GM18951 (cell line): ENCODE data around the gene MAP4K3.

ENCODE experiments used
- POLR2A ChIP-seq: IDR thresholded peaks from 4 replicates; pipeline ENCODE4 v1.6.1; 2011; ENCODE audit warnings: mild to moderate bottlenecking; ENCODE audit not compliant: insufficient read length, insufficient read depth; ENCODE audit errors: extremely low read depth
- in situ Hi-C: fragments of 300-500 bp; cut with MboI; formaldehyde crosslinking; loops from one replicate; pipeline ENCODE4 v1.12.0; 2022; ENCODE audit warnings: low sequenced_read_pairs, mixed read lengths, inconsistent platforms; ENCODE audit not compliant: unreplicated experiment

MAP4K3 gene

DNA sequence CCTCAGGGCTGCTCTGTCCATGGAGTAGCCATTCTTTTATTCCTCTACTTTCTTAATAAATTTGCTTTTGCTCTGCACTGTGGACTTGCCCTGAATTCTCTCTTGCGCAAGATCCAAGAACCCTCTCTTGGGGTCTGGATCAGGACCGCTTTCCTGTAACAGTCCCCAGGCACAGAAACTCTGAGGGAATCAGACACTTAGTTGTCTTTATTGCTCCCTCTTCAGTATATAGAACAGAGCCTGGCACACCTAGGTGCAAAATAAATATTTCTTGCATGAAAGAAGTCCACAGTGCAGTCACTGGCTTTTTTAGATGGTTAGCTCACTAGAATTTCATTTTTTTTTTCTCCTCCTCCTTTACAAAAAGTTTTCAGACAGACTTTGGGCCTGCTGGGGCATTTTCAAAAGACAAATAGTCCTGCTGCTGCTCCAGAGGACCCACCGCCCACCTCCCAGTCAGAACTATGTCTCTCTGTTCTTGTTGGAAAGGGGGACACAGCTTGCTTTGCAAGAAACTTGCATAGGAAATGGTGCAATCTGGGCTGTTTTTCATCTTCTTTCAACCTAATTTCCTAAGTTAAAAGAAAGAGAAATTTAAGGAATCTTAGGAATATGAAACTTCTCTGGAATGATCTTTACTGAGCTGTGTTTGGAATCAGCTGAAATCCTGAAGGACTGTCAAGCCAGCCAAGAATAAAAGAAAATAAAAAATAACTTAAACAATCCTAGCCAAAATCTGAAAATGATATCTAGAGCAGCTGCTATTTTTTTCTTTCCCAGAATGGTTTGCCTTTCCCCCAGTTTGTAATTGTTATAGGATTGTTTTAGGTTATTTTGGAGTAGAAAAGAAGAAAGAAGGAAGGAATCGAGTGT, 31.7 kb upstream of the MAP4K3 start:
- in situ Hi-C loops = no loop called here
- no peak for TF ChIP-seq POLR2A

DNA sequence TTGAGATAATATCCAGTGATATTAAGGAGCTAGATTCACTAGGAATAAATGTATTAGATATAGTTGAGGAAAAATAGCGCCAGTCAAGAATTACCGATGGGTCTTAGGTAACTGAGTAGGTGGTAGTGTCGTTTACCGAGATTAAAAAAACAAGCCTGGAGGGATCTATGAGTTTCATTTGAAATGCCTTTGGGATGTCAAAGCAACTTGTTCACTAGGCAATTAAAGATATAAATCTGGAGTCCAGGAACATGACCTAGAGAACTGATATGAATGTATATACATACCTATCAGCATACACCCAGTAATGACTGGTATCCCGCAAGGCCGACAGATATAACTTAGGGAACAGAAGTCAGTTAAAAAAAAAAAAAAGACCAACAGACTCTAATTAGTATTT, 29.2 kb upstream of the MAP4K3 start:
- in situ Hi-C loops = no loop called here
- no peak for TF ChIP-seq POLR2A

DNA sequence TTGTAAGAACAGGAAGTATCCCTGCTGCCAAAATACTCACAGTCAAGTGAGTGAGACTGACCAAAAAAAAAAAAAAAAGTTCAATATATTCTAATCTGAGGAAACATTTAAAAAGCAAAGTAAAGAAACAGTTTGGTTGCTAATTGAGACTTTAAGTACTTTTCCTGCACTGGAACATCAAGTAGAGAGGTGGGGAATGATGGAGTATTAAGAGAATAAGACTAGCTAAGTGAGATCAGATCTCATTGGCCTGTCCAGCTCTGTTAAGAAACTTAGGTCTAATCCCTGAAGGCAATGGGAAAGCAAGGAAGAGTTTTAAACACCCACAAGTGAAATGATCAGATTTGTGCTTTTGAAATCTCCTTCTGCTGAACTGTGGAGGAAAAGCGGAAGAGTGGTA, 27.8 kb upstream of the MAP4K3 start:
- no peak for TF ChIP-seq POLR2A
- in situ Hi-C loops = no loop called here

DNA sequence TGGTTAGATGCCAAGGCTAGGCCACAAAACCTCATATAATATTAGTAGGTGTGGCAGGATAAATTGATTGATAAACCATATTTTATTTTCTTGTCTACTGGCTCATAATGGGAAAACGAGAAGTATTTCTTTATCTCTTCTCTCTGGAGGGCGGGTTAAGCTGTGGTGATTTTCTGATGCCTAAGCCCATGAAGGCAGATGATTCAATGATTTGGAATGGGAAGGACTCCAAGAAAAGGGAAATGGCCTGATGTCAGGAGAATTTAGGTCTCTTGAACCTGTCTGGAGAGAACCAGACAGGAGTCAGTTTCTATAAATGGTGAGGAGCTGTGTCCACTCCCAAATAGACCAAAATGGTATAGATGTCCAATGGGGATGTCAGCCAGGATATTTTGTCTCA, 18.7 kb upstream of the MAP4K3 start:
- in situ Hi-C loops = no loop called here
- TF ChIP-seq POLR2A = no peak

DNA sequence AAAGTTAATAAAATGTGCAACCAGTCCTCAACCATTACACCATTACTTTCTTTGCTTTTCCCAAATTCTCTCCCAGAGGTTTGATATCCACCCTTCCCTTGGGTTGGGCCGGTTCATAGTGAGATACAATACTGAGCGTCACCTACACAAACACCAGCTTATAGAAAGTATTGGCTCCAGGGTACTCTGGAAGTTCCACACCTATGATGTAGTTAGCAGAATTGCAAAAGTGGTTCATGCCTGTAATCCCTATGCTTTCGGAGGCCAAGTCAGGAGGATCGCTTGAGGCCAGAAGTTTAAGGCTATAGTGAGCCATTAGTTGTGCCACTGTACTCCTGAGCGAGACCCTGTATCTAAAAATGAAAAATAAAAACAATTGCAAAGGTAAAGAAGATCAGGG, 15.3 kb upstream of the MAP4K3 start:
- in situ Hi-C loops = no loop called here
- no peak for TF ChIP-seq POLR2A

DNA sequence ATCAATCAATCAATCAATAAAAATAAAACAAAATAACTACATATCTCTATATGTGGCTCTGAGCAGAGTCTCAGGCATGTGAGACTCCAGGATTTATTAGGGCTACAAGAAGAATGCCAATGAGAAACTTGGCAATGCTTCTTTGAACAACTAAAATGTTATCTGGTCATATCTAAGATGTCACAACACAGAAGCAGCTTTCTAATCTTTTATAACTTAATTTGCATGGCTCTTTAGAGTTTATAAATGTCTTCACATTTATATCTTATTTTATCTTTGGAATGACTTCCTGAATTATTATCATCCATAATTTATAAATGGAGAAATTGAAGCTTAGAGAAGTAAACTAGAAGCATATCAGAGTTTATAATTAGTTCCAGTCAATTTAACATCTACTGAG, 14.9 kb upstream of the MAP4K3 start:
- in situ Hi-C loops = no loop called here

DNA sequence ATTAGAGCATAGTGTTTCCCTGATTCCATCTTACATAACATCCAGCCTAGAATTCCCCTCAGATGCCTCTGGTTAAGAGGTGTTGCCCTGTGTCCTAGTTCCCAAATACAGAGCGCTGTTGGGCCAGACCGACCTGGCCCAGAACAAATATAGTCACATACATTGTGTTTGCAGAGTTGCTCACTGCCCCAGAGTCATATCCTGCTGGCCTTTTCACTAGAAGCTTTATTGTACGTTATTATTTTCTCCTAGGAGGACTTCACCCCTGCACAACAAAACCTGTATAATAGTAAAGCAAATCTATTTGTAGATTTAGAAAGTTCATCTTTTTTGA, 11.1 kb upstream of the MAP4K3 start:
- in situ Hi-C loops = no loop called here

More for the DNA sequence above, 14.9 kb upstream of the MAP4K3 start:
- no peak for TF ChIP-seq POLR2A

DNA sequence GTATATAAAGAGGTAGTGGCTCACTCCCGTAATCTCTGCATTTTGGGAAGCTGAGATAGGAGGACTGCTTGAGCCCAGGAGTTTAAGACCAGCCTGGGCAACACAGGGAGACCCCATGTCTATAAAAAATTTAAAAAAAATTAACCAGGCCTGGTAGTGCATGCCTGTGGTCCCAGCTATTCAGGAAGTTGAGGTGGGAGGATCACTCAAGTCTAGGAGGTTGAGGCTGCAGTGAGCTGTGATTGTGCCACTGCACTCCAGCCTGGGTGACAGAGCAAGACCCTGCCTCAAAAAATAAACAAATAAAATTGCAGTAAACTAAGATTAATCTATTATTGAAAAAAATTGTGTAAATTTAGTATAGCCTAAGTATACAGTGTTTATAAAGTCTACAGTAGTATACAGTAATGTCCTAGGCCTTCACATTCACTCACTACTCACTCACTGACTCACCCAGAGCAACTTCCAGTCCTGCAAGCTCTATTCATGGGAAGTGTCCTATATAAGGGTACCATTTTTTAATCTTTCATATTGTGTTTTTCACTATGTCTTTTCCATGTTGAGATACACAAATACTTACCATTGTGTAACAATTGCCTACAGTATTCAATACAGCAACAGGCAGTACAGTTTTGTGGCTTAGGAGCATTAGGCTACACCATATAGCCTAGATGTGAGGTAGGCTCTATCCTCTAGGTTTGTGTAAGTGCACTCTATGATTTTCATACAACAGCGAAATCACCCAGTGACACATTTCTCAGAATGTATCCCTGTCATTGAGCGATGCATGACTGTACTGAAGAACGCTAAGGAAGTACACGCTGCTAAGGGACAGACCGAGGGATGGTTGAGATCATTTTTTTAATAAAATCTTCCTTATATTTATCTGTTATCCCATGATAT, 10.4 kb upstream of the MAP4K3 start:
- in situ Hi-C loops = no loop called here
- no peak for TF ChIP-seq POLR2A

More for the DNA sequence above, 11.1 kb upstream of the MAP4K3 start:
- no peak for TF ChIP-seq POLR2A

DNA sequence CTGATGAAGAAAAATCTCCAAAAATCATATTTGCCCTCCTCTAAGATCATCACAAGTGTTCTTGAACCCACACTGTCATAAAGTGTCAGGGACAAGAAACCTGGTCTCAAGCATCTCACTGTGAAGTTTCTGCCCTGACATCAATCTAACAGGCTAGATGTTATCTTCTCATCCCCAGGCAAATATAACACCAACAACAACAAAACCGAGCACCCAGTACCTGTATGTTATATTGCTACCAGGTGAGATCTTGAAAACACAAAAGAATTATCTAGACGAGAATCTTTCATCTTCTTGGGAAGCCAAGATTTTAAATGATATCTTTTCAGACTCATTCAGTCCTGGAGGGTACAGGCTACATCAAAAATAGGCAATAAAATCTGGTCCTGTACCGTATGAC, 8.8 kb upstream of the MAP4K3 start:
- no peak for TF ChIP-seq POLR2A
- in situ Hi-C loops = no loop called here

DNA sequence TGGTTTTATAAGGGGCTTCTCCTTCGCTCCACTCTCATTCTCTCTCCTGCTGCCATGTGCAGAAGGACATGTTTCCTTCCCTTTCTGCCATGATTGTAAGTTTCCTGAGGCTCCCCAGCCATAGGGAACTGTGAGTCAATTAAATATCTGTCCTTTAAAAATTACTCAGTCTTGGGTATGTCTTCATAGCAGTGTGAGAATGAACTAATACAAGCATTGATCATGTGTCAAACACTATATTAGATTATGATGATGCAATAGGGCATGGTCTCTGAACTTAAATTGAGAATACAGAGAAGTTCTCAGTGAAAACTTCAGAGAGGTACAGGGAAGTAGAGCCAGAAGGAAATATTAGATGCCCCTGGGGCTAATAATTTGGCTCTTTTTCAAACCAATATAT, 5.9 kb upstream of the MAP4K3 start:
- TF ChIP-seq POLR2A = no peak
- in situ Hi-C loops = no loop called here

DNA sequence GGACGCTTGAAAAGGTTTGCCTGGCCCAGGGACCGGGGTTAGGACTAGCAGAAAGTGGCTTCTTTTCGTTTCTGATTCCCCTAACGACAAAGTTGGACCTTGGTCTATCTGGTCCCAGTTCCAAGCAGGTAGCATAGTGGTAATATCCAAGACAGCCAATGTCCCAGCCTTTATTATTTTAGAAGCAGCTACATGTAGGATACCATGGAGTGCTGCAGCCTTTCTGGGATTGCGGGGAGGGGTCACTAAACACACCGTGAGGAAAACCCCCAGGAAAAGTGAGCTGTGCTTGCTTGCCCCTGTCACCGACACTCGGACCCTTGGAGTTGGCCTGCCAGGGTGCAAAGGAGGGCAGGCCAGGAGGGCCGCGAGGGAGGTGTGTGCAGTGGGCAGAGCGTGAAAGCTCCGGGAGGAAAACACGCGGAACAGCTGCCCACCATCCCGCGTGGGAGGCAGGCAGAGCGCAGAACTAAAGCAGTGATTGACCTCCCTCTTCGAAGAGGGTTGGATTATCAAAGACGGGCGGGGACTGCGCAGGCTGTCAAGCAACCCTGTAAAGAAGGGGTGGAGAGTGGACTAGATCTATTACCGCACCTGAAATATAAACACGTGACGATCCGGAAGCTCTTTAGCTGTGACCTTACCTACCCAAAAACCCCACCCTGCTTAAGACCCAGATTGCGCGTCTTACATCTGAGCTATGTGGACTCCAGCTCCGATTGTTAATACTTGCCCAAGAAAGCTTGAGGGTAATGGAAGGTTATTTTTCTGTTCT, 624 bp upstream of the MAP4K3 start:
- TF ChIP-seq POLR2A = no peak
- in situ Hi-C loops = no loop called here

DNA sequence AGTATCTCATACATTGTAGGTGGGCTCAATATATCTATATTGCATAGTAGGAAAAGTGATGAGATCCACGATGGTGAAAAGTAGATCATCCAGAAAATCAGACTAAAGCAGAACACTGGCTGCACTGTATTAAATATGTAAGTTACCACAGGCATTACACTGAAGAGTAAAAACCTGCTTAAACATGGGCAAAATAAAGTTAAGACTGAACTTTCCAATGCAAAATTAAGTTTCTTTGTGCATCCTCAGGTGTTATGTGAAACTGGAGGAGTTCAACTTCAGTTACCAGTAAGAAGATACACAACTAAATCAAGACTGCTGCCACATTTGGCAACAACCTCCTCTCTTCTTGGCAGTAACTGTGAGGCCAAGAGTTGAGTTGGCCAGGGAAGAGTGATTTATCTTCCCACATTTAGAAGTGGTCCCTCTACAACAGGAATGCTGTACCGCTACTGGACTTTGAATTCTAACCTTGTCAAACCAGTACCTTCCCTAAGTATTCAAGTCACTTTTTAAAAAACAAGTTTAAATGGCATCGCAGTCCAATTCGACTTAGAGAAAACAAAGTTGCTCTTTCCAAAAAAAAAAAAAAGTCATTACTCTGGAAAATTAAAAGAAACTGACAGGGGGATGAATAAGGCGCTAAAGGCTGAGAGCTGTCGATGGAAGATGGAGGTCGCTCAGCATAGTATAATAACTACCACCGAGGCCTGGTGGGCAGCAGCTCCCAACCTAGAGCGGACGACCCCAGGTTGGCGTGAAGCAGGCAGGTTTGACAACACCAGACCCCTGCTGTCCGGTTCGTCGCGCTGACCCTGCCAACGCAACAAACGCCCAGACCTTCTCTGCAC, 1.1 kb downstream of the MAP4K3 start:
- no peak for TF ChIP-seq POLR2A
- in situ Hi-C loops = no loop called here
